Colonic mucosa (tissue), 4 donors: Measurements from ENCODE around the gene INPP5F. TPM values are rescaled to one million over a fixed set of nuclear protein-coding genes. Genes with fewer than 3 reads are reported as not detected.

Source experiments
- DNase-seq: peaks from one replicate; pipeline ENCODE4 v3.0.0-alpha.2; 2020
- H3K27ac ChIP-seq: fragments of 200-600 bp; one replicate; pipeline ENCODE4 v1.8.0; 2021
- H3K27me3 ChIP-seq: fragments of 200-600 bp; one replicate; pipeline ENCODE4 v1.8.0; 2021
- H3K36me3 ChIP-seq: fragments of 200-600 bp; one replicate; pipeline ENCODE4 v1.8.0; 2021
- H3K4me1 ChIP-seq: fragments of 200-600 bp; one replicate; pipeline ENCODE4 v1.8.0; 2021; ENCODE audit warnings: mild to moderate bottlenecking
- H3K4me3 ChIP-seq: fragments of 200-600 bp; one replicate; pipeline ENCODE4 v1.8.0; 2021
- H3K9ac ChIP-seq, 2 donors: one replicate each; pipeline ENCODE4 v1.7.0; 2013; ENCODE audit warnings: control low read depth in 2 of 2, low read depth in 2 of 2, low read length in 2 of 2
- H3K9me3 ChIP-seq: fragments of 200-600 bp; one replicate; pipeline ENCODE4 v1.8.0; 2021
- CTCF ChIP-seq: fragments of 200-600 bp; IDR thresholded peaks from one replicate; pipeline ENCODE4 v1.8.0; 2022; ENCODE audit warnings: antibody characterized with exemption, mild to moderate bottlenecking
- intact Hi-C: fragments of 100-400 bp; cut with DNase I; formaldehyde crosslinking; loops from one replicate; pipeline ENCODE4 v1.14.1; 2022
- total RNA-seq, 2 donors: library from RNA; stranded (reverse); fragmentation: NEBNext Ultra II Directional in 1 of 2; extraction: Animal tissue kit (Norgen Biotek cat#: 25700) in 1 of 2; gene quantifications; one replicate each; pipeline ENCODE4 v1.2.1, GENCODE V29; 2021
- donor health status: healthy.
- donor health status: DM: no; HTN: no; CAD: no.
- donor health status: DM: no; HTN: no; CAD: no.

INPP5F gene
- total RNA-seq, 2 donors from 2014 or later: 12.6 to 15.6 TPM

- H3K27me3 ChIP-seq: no peaks in the 10 kb centered on the region
- H3K36me3 ChIP-seq: peaks cover 7% of the 10 kb centered on the region
- intact Hi-C loops: no loop called here
- no peak for DNase-seq
- H3K4me3 ChIP-seq: no peak overlapping the region
- no peak for TF ChIP-seq CTCF
- H3K27ac ChIP-seq: no peak overlapping the region
- no peak overlapping the region for H3K9ac ChIP-seq
- H3K4me1 ChIP-seq: no peaks in the 10 kb centered on the region
- H3K9me3 ChIP-seq: no peaks in the 10 kb centered on the region
These were observed 105.0 kb downstream of the INPP5F start for GRCh38 chr10:119830851-119831250.

GRCh38 chr10:119831656-119832055 is 105.8 kb downstream of the INPP5F start:
- no peak for TF ChIP-seq CTCF
- intact Hi-C loops: no loop called here
- peaks cover 7% of the 10 kb centered on the region for H3K36me3 ChIP-seq

GRCh38 chr10:119832951-119833350 is 107.1 kb downstream of the INPP5F start:
- TF ChIP-seq CTCF: no peak
- no peak overlapping the region for H3K4me3 ChIP-seq
- H3K27ac ChIP-seq: no peak overlapping the region
- no peaks in the 10 kb centered on the region for H3K9me3 ChIP-seq
- intact Hi-C loops: no loop called here
- H3K9ac ChIP-seq: no peak overlapping the region
- peaks cover 7% of the 10 kb centered on the region for H3K36me3 ChIP-seq
- H3K4me1 ChIP-seq: no peaks in the 10 kb centered on the region
- DNase-seq: no peak
- H3K27me3 ChIP-seq: no peaks in the 10 kb centered on the region

More at GRCh38 chr10:119831656-119832055, 105.8 kb downstream of the INPP5F start:
- DNase-seq: no peak
- Histone ChIP-seq H3K9me3 (no peaks in the 10 kb centered on the region), H3K27ac (no peak overlapping the region), H3K4me3 (no peak overlapping the region), H3K9ac (no peak overlapping the region), H3K4me1 (no peaks in the 10 kb centered on the region), H3K27me3 (no peaks in the 10 kb centered on the region)

GRCh38 chr10:119834188-119834587 is 108.3 kb downstream of the INPP5F start:
- Histone ChIP-seq H3K4me3 (no peak overlapping the region), H3K27ac (no peak overlapping the region), H3K9ac (no peak overlapping the region), H3K27me3 (no peaks in the 10 kb centered on the region), H3K36me3 (peaks cover 7% of the 10 kb centered on the region), H3K4me1 (no peaks in the 10 kb centered on the region), H3K9me3 (no peaks in the 10 kb centered on the region)
- intact Hi-C loops: no loop called here
- no peak for DNase-seq
- no peak for TF ChIP-seq CTCF

GRCh38 chr10:119845656-119846055 is 119.8 kb downstream of the INPP5F start:
- Histone ChIP-seq H3K9me3 (no peaks in the 10 kb centered on the region), H3K4me3 (no peak overlapping the region), H3K4me1 (no peaks in the 10 kb centered on the region), H3K27ac (no peak overlapping the region), H3K9ac (no peak overlapping the region), H3K36me3 (peaks cover 24% of the 10 kb centered on the region), H3K27me3 (no peaks in the 10 kb centered on the region)
- intact Hi-C loops: no loop called here
- TF ChIP-seq CTCF: no peak
- no peak for DNase-seq
